Colonic mucosa (tissue), 4 donors: Measurements from ENCODE around the gene GPR119. TPM values are rescaled to one million over a fixed set of nuclear protein-coding genes. Genes with fewer than 3 reads are reported as not detected.
"Not testable (repeated sequence)": the region's sequence is repeated elsewhere in the genome, so short reads cannot be mapped to it uniquely, and the experiment has no call there.

ENCODE experiments used
- DNase-seq: peaks from one replicate; pipeline ENCODE4 v3.0.0-alpha.2; 2020
- H3K27ac ChIP-seq: fragments of 200-600 bp; one replicate; pipeline ENCODE4 v1.8.0; 2021
- H3K27me3 ChIP-seq: fragments of 200-600 bp; one replicate; pipeline ENCODE4 v1.8.0; 2021
- H3K36me3 ChIP-seq: fragments of 200-600 bp; one replicate; pipeline ENCODE4 v1.8.0; 2021
- H3K4me1 ChIP-seq: fragments of 200-600 bp; one replicate; pipeline ENCODE4 v1.8.0; 2021; ENCODE audit warnings: mild to moderate bottlenecking
- H3K4me3 ChIP-seq: fragments of 200-600 bp; one replicate; pipeline ENCODE4 v1.8.0; 2021
- H3K9ac ChIP-seq, 2 donors: one replicate each; pipeline ENCODE4 v1.7.0; 2013; ENCODE audit warnings: control low read depth in 2 of 2, low read depth in 2 of 2, low read length in 2 of 2
- H3K9me3 ChIP-seq: fragments of 200-600 bp; one replicate; pipeline ENCODE4 v1.8.0; 2021
- intact Hi-C: fragments of 100-400 bp; cut with DNase I; formaldehyde crosslinking; loops from one replicate; pipeline ENCODE4 v1.14.1; 2022
- total RNA-seq, 2 donors: library from RNA; stranded (reverse); fragmentation: NEBNext Ultra II Directional in 1 of 2; extraction: Animal tissue kit (Norgen Biotek cat#: 25700) in 1 of 2; gene quantifications; one replicate each; pipeline ENCODE4 v1.2.1, GENCODE V29; 2021
- TF ChIP-seq, protein P1 (sequence below): fragments of 200-600 bp; IDR thresholded peaks from one replicate; pipeline ENCODE4 v1.8.0; 2022; ENCODE audit warnings: antibody characterized with exemption, mild to moderate bottlenecking
- donor health status: healthy.
- donor health status: DM: no; HTN: no; CAD: no.
- donor health status: DM: no; HTN: no; CAD: no.

Gene GPR119
- total RNA-seq: under 1 TPM; 0.32 to 0.52 TPM

- TF ChIP-seq, protein P1, sequence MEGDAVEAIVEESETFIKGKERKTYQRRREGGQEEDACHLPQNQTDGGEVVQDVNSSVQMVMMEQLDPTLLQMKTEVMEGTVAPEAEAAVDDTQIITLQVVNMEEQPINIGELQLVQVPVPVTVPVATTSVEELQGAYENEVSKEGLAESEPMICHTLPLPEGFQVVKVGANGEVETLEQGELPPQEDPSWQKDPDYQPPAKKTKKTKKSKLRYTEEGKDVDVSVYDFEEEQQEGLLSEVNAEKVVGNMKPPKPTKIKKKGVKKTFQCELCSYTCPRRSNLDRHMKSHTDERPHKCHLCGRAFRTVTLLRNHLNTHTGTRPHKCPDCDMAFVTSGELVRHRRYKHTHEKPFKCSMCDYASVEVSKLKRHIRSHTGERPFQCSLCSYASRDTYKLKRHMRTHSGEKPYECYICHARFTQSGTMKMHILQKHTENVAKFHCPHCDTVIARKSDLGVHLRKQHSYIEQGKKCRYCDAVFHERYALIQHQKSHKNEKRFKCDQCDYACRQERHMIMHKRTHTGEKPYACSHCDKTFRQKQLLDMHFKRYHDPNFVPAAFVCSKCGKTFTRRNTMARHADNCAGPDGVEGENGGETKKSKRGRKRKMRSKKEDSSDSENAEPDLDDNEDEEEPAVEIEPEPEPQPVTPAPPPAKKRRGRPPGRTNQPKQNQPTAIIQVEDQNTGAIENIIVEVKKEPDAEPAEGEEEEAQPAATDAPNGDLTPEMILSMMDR: no peak
- no peak within 1 kb of the TSS for H3K9ac ChIP-seq
- H3K36me3 ChIP-seq: no peaks in the 10 kb centered on the region
- DNase-seq: no peak
- H3K9me3 ChIP-seq: no peaks in the 10 kb centered on the region
- no peak within 1 kb of the TSS for H3K27ac ChIP-seq
- H3K27me3 ChIP-seq: no peaks in the 10 kb centered on the region
- intact Hi-C loops: no loop called here
- H3K4me1 ChIP-seq: no peaks in the 10 kb centered on the region
- H3K4me3 ChIP-seq: no peak within 1 kb of the TSS
These were observed at the start of gene GPR119 for GRCh38 chrX:130385520-130385919. TSS of gene GPR119 (minus strand) at chrX:130385674. CDS start at chrX:130385447, 227 bp downstream.

DNA sequence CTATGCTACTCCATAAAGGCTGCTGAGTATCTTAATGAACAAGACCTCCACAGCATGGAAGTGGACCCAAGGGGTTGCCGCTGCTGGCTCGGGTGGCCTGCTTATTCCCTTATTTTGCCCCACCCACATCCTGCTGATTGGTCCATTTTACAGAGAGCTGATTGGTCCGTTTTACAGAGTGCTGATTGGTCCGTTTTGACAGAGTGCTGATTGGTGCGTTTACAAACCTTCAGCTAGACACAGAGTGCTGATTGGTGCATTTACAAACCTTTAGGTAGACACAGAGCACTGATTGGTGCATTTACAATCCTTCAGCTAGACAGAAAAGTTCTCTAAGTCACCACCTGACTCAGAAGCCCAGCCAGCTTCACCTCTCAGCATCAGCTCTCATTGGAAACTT lies 43.8 kb upstream of the GPR119 start:
- DNase-seq, H3K9me3 ChIP-seq, intact Hi-C loops, H3K9ac ChIP-seq, H3K4me3 ChIP-seq, H3K36me3 ChIP-seq, H3K27me3 ChIP-seq, H3K27ac ChIP-seq, H3K4me1 ChIP-seq: not testable (repeated sequence)

GRCh38 chrX:130426531-130426930 lies 41.1 kb upstream of the GPR119 start:
- H3K4me3 ChIP-seq: no peak overlapping the region
- no peak overlapping the region for H3K27ac ChIP-seq
- H3K9ac ChIP-seq: no peak overlapping the region
- H3K27me3 ChIP-seq: no peaks in the 10 kb centered on the region
- H3K36me3 ChIP-seq: no peaks in the 10 kb centered on the region
- no peak for DNase-seq
- no peaks in the 10 kb centered on the region for H3K4me1 ChIP-seq
- H3K9me3 ChIP-seq: no peaks in the 10 kb centered on the region
- intact Hi-C loops: no loop called here
- TF ChIP-seq, protein P1: no peak

GRCh38 chrX:130419263-130419662 lies 33.8 kb upstream of the GPR119 start:
- TF ChIP-seq, protein P1: no peak
- no peak for DNase-seq
- Histone ChIP-seq H3K27ac (no peak overlapping the region), H3K36me3 (no peaks in the 10 kb centered on the region), H3K27me3 (no peaks in the 10 kb centered on the region), H3K4me1 (no peaks in the 10 kb centered on the region), H3K4me3 (no peak overlapping the region), H3K9ac (no peak overlapping the region), H3K9me3 (no peaks in the 10 kb centered on the region)
- intact Hi-C loops: no loop called here

DNA sequence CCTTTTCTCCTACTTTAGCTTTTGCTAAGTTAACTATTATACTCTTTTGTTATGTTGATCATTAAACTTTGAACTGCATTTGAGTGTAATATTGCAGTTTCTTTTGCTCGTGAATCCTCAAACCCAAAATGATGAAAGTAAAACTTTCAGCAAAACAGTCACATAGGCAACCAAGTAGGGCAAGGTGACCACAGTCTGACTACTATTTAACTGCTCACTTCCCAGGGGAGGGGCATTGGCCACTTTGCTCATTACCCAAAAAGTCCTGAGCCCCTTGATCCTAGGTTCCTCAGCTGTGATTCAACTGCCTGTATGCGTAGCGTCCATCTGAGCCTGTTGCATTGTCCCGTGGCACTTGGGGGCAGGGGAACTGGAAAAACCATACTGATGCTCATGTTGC lies 33.3 kb upstream of the GPR119 start:
- no peaks in the 10 kb centered on the region for H3K36me3 ChIP-seq
- no peaks in the 10 kb centered on the region for H3K27me3 ChIP-seq
- no peak overlapping the region for H3K4me3 ChIP-seq
- intact Hi-C loops: no loop called here
- H3K9me3 ChIP-seq: no peaks in the 10 kb centered on the region
- TF ChIP-seq, protein P1: no peak
- H3K9ac ChIP-seq: no peak overlapping the region
- no peak overlapping the region for H3K27ac ChIP-seq
- H3K4me1 ChIP-seq: no peaks in the 10 kb centered on the region
- DNase-seq: no peak

GRCh38 chrX:130418066-130418465 lies 32.6 kb upstream of the GPR119 start:
- TF ChIP-seq, protein P1: no peak

More at GRCh38 chrX:130418066-130418465, 32.6 kb upstream of the GPR119 start:
- Histone ChIP-seq H3K9me3 (no peaks in the 10 kb centered on the region), H3K27me3 (no peaks in the 10 kb centered on the region), H3K4me1 (no peaks in the 10 kb centered on the region), H3K4me3 (no peak overlapping the region), H3K9ac (no peak overlapping the region), H3K27ac (no peak overlapping the region), H3K36me3 (no peaks in the 10 kb centered on the region)
- no peak for DNase-seq
- intact Hi-C loops: no loop called here
